CD4-positive, alpha-beta T cell treated with Interleukin-15 for 4 hours (primary cell): Measurements from ENCODE around the gene MRFAP1.
"Not testable (repeated sequence)": the region's sequence is repeated elsewhere in the genome, so short reads cannot be mapped to it uniquely, and the experiment has no call there.

Experiments used
- DNase-seq: peaks from one replicate; pipeline ENCODE4 v3.0.0-alpha.2; 2020; ENCODE audit warnings: low spot score

Gene MRFAP1

GRCh38 chr4:6634746-6635145 is 5.7 kb upstream of the MRFAP1 start:
- DNase-seq = no peak

- no peak for DNase-seq
Measured at GRCh38 chr4:6639137-6639680, 1.3 kb upstream of the MRFAP1 start.

GRCh38 chr4:6641164-6641970 is 882 bp downstream of the MRFAP1 start:
- DNase-seq = peak; percentile 50

- DNase-seq = no peak
Measured at GRCh38 chr4:6641971-6642320, 1.5 kb downstream of the MRFAP1 start.

GRCh38 chr4:6643141-6643847 is 2.8 kb downstream of the MRFAP1 start:
- no peak for DNase-seq

GRCh38 chr4:6644792-6645530 is 4.5 kb downstream of the MRFAP1 start:
- no peak for DNase-seq

- no peak for DNase-seq
Measured at GRCh38 chr4:6647169-6647568, 6.7 kb downstream of the MRFAP1 start.

- no peak for DNase-seq
Measured at GRCh38 chr4:6647582-6648230, 7.2 kb downstream of the MRFAP1 start.

GRCh38 chr4:6649216-6649615 is 8.7 kb downstream of the MRFAP1 start:
- DNase-seq = no peak

- DNase-seq = not testable (repeated sequence)
Measured at GRCh38 chr4:6654211-6654610, 13.7 kb downstream of the MRFAP1 start.

- DNase-seq = not testable (repeated sequence)
Measured at GRCh38 chr4:6655291-6655690, 14.8 kb downstream of the MRFAP1 start.

GRCh38 chr4:6655924-6656323 is 15.4 kb downstream of the MRFAP1 start:
- no peak for DNase-seq

GRCh38 chr4:6657242-6658208 is 17.0 kb downstream of the MRFAP1 start:
- DNase-seq = no peak

GRCh38 chr4:6658209-6658595 is 17.7 kb downstream of the MRFAP1 start:
- no peak for DNase-seq

GRCh38 chr4:6658597-6659075 is 18.2 kb downstream of the MRFAP1 start:
- DNase-seq = peak; percentile 44

- DNase-seq = no peak
Measured at GRCh38 chr4:6659897-6660296, 19.4 kb downstream of the MRFAP1 start.

- no peak for DNase-seq
Measured at GRCh38 chr4:6660430-6660829, 19.9 kb downstream of the MRFAP1 start.

- DNase-seq = no peak
Measured at GRCh38 chr4:6662591-6662990, 22.1 kb downstream of the MRFAP1 start.

GRCh38 chr4:6663596-6664393 is 23.3 kb downstream of the MRFAP1 start:
- no peak for DNase-seq

GRCh38 chr4:6665320-6665654 is 24.8 kb downstream of the MRFAP1 start:
- no peak for DNase-seq
